Measurements from ENCODE around the gene SDHA.

- TF ChIP-seq POLR2A (IDR thresholded peaks at IDR 0.05), result no peak
- TF ChIP-seq, protein P1, sequence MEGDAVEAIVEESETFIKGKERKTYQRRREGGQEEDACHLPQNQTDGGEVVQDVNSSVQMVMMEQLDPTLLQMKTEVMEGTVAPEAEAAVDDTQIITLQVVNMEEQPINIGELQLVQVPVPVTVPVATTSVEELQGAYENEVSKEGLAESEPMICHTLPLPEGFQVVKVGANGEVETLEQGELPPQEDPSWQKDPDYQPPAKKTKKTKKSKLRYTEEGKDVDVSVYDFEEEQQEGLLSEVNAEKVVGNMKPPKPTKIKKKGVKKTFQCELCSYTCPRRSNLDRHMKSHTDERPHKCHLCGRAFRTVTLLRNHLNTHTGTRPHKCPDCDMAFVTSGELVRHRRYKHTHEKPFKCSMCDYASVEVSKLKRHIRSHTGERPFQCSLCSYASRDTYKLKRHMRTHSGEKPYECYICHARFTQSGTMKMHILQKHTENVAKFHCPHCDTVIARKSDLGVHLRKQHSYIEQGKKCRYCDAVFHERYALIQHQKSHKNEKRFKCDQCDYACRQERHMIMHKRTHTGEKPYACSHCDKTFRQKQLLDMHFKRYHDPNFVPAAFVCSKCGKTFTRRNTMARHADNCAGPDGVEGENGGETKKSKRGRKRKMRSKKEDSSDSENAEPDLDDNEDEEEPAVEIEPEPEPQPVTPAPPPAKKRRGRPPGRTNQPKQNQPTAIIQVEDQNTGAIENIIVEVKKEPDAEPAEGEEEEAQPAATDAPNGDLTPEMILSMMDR (IDR thresholded peaks at IDR 0.05), result no peak
Observed at GRCh38 chr5:176296-176823, 41.8 kb upstream of the SDHA start.
